Neural cell (in vitro differentiated cells): ENCODE results near the gene SCGB2A2. TPM values are rescaled to one million over a fixed set of nuclear protein-coding genes. Genes with fewer than 3 reads are reported as not detected.

ENCODE experiments used
- H2AFZ ChIP-seq: fragments of 200-600, 300-800 bp; sonication (generic), shearing (Covaris generic); 2 replicates; pipeline ENCODE4 v1.6.0; 2014; ENCODE audit warnings: low read depth, mild to moderate bottlenecking, antibody characterized with exemption, low read length, moderate library complexity
- H3F3A ChIP-seq: fragments of 200-600 bp; shearing (Covaris generic); 2 replicates; pipeline ENCODE4 v1.6.1; 2016; ENCODE audit warnings: mild to moderate bottlenecking, moderate library complexity, mixed read lengths, antibody characterized with exemption, low read length; ENCODE audit not compliant: insufficient read depth, poor library complexity, severe bottlenecking
- H3K27ac ChIP-seq: fragments of 200-600, 300-800 bp; sonication (generic), shearing (Covaris generic); 2 replicates; pipeline ENCODE4 v1.5.1; 2014; ENCODE audit warnings: mild to moderate bottlenecking, low read length, moderate library complexity
- H3K27me3 ChIP-seq: fragments of 300-800, 200-600 bp; sonication (generic), shearing (Covaris generic); 2 replicates; pipeline ENCODE4 v1.6.0; 2014; ENCODE audit warnings: mild to moderate bottlenecking, low read depth, low read length, moderate library complexity; ENCODE audit not compliant: insufficient read depth
- H3K36me3 ChIP-seq: fragments of 300-800, 200-600 bp; sonication (generic), shearing (Covaris generic); 2 replicates; pipeline ENCODE4 v1.5.1; 2014; ENCODE audit warnings: mild to moderate bottlenecking, antibody characterized with exemption, low read length, moderate library complexity; ENCODE audit not compliant: insufficient read depth
- H3K4me2 ChIP-seq: fragments of 300-800, 200-600 bp; sonication (generic), shearing (Covaris generic); 2 replicates; pipeline ENCODE4 v1.6.0; 2014; ENCODE audit warnings: mild to moderate bottlenecking, low read length
- H3K4me3 ChIP-seq: fragments of 300-800, 200-600 bp; sonication (generic), shearing (Covaris generic); 2 replicates; pipeline ENCODE4 v1.5.1; 2014; ENCODE audit warnings: mild to moderate bottlenecking, low read length, moderate library complexity
- H3K79me2 ChIP-seq: fragments of 200-600 bp; shearing (Covaris generic); replicated peaks from 2 replicates; pipeline ENCODE4 v1.6.0; 2014; ENCODE audit warnings: mild to moderate bottlenecking, low read length, moderate library complexity; ENCODE audit not compliant: insufficient read depth
- H3K9ac ChIP-seq: fragments of 300-800, 200-600 bp; sonication (generic), shearing (Covaris generic); 2 replicates; pipeline ENCODE4 v1.6.1; 2016; ENCODE audit warnings: mild to moderate bottlenecking, low read length, mixed read lengths
- H3K9me2 ChIP-seq: fragments of 200-600 bp; shearing (Covaris generic); 2 replicates; pipeline ENCODE4 v1.6.1; 2016; ENCODE audit warnings: mild to moderate bottlenecking, low read length, mixed read lengths; ENCODE audit not compliant: insufficient read depth
- H3K9me3 ChIP-seq: fragments of 200-600, 300-800 bp; sonication (generic), shearing (Covaris generic); 2 replicates; pipeline ENCODE4 v1.6.1; 2016; ENCODE audit warnings: mild to moderate bottlenecking, mixed run types, low read length, moderate library complexity, mixed read lengths
- H4K20me1 ChIP-seq: fragments of 200-600 bp; shearing (Covaris generic); 2 replicates; pipeline ENCODE4 v1.6.1; 2016; ENCODE audit warnings: mild to moderate bottlenecking, mixed run types; ENCODE audit not compliant: insufficient read depth
- CTCF ChIP-seq: fragments of 450-650 bp; IDR thresholded peaks from 2 replicates; pipeline ENCODE4 v1.5.1; 2014; ENCODE audit warnings: antibody characterized with exemption, mild to moderate bottlenecking, moderate library complexity; ENCODE audit not compliant: poor library complexity, severe bottlenecking
- EP300 ChIP-seq: fragments of 450-650 bp; conservative IDR thresholded peaks from 2 replicates; pipeline ENCODE4 v1.6.1; 2014; ENCODE audit warnings: antibody characterized with exemption, mild to moderate bottlenecking, moderate library complexity; ENCODE audit not compliant: poor library complexity, severe bottlenecking
- EZH2 ChIP-seq: fragments of 200-600, 300-800 bp; shearing (Covaris generic), sonication (generic); IDR thresholded peaks from 2 replicates; pipeline ENCODE4 v1.6.1; 2014; ENCODE audit warnings: antibody characterized with exemption, low read length, borderline replicate concordance, mild to moderate bottlenecking; ENCODE audit not compliant: insufficient read depth, poor library complexity, severe bottlenecking
- MXI1 ChIP-seq: fragments of 450-650 bp; conservative IDR thresholded peaks from 2 replicates; pipeline ENCODE4 v1.6.1; 2014; ENCODE audit warnings: antibody characterized with exemption, mild to moderate bottlenecking; ENCODE audit not compliant: poor library complexity, severe bottlenecking
- POLR2AphosphoS5 ChIP-seq: IDR thresholded peaks from 2 replicates; pipeline ENCODE4 v1.6.1; 2012
- RAD21 ChIP-seq: fragments of 450-650 bp; conservative IDR thresholded peaks from 2 replicates; pipeline ENCODE4 v1.6.1; 2014; ENCODE audit warnings: antibody characterized with exemption, mild to moderate bottlenecking, moderate library complexity
- REST ChIP-seq: IDR thresholded peaks from 2 replicates; pipeline ENCODE4 v1.6.1; 2012; ENCODE audit warnings: borderline replicate concordance
- SMC3 ChIP-seq: fragments of 450-650 bp; conservative IDR thresholded peaks from 2 replicates; pipeline ENCODE4 v1.6.1; 2014; ENCODE audit warnings: antibody characterized with exemption, mild to moderate bottlenecking, moderate library complexity; ENCODE audit not compliant: poor library complexity
- TAF1 ChIP-seq: IDR thresholded peaks from 2 replicates; pipeline ENCODE4 v1.6.1; 2012; ENCODE audit warnings: low read depth
- polyA plus RNA-seq: library from polyadenylated mRNA; depleted of rRNA; stranded (reverse); fragments of >200 nt; gene quantifications from 2 replicates; pipeline ENCODE4 v1.2.3, GENCODE V29; 2014

SCGB2A2 gene
- polyA plus RNA-seq, 1 donor from 2014 or later: not detected

GRCh38 chr11:62280452-62280851 lies 10.5 kb downstream of the SCGB2A2 start:
- no peaks in the 10 kb centered on the region for H3K9me3 ChIP-seq
- no peaks in the 10 kb centered on the region for H3K36me3 ChIP-seq
- TF ChIP-seq RAD21: no peak
- no peaks in the 10 kb centered on the region for H3K79me2 ChIP-seq
- no peak overlapping the region for H3K9ac ChIP-seq
- no peaks in the 10 kb centered on the region for H3K9me2 ChIP-seq
- no peak overlapping the region for H3K4me2 ChIP-seq
- no peaks in the 10 kb centered on the region for H4K20me1 ChIP-seq
- H3K4me3 ChIP-seq: no peak overlapping the region
- no peak overlapping the region for H3K27ac ChIP-seq
- no peaks in the 10 kb centered on the region for H3F3A ChIP-seq
- no peak overlapping the region for H2AFZ ChIP-seq
- no peaks in the 10 kb centered on the region for H3K27me3 ChIP-seq

- Histone ChIP-seq H3K4me2 (no peak overlapping the region), H3K9me2 (no peaks in the 10 kb centered on the region), H2AFZ (no peak overlapping the region), H3K4me3 (no peak overlapping the region), H4K20me1 (no peaks in the 10 kb centered on the region), H3K36me3 (no peaks in the 10 kb centered on the region), H3F3A (no peaks in the 10 kb centered on the region), H3K27me3 (no peaks in the 10 kb centered on the region), H3K9ac (no peak overlapping the region), H3K27ac (no peak overlapping the region), H3K9me3 (no peaks in the 10 kb centered on the region), H3K79me2 (no peaks in the 10 kb centered on the region)
- TF ChIP-seq TAF1 (no peak), POLR2AphosphoS5 (no peak), MXI1 (no peak), RAD21 (no peak), REST (no peak)
Measured at GRCh38 chr11:62295504-62295903, 25.5 kb downstream of the SCGB2A2 start.

GRCh38 chr11:62298975-62299374 lies 29.0 kb downstream of the SCGB2A2 start, which contains the start of gene SCGB1D4:
Gene SCGB1D4, minus strand, starts transcription at chr11:62299075. Its CDS starts 65 bp downstream, at chr11:62299010.
- Histone ChIP-seq H4K20me1 (no peaks in the 10 kb centered on the region), H3K9me3 (no peaks in the 10 kb centered on the region), H3K27ac (no peak within 1 kb of the TSS), H3K79me2 (no peaks in the 10 kb centered on the region), H2AFZ (no peak within 1 kb of the TSS), H3K4me2 (no peak within 1 kb of the TSS), H3K9me2 (no peaks in the 10 kb centered on the region), H3K36me3 (no peaks in the 10 kb centered on the region), H3K4me3 (no peak within 1 kb of the TSS), H3K27me3 (no peaks in the 10 kb centered on the region), H3K9ac (no peak within 1 kb of the TSS), H3F3A (no peaks in the 10 kb centered on the region)
- no peak for TF ChIP-seq EZH2
- no peak for TF ChIP-seq MXI1
- TF ChIP-seq POLR2AphosphoS5: no peak
- TF ChIP-seq EP300: no peak
- TF ChIP-seq TAF1: no peak
- no peak for TF ChIP-seq SMC3
- TF ChIP-seq CTCF: no peak
- no peak for TF ChIP-seq REST
- no peak for TF ChIP-seq RAD21
